HCT116 (cell line): Measurements from ENCODE around the gene HSPA12A. TPM values are rescaled to one million over a fixed set of nuclear protein-coding genes. Genes with fewer than 3 reads are reported as not detected.
A peak's percentile ranks its signal among the peaks of the same experiment; 100 is the strongest.

Experiments used
- ATAC-seq: fragments of 200-7000 bp; cut with Tn5 transposase; 2 replicates; pipeline ENCODE4 v1.9.1; 2020; ENCODE audit warnings: mild to moderate bottlenecking, moderate library complexity
- BruUV-seq: library from RNA; stranded (reverse); fragments of 400-500 nt; replicated peaks from 2 replicates; lab custom pipeline; 2021; lab: Mats Ljungman, UMichigan
- CTCF ChIA-PET: fragments of 300-600 bp; sonication (Branson Sonifier 250); formaldehyde crosslinking; loops from one replicate; lab custom pipeline; 2021; ENCODE audit warnings: antibody characterized with exemption; lab: Charles Lee
- POLR2A ChIA-PET: fragments of 300-600, 350-600 bp; sonication (Branson Sonifier 250); formaldehyde crosslinking; loops from one replicate; lab custom pipeline; 2021; ENCODE audit warnings: antibody characterized with exemption; lab: Charles Lee
- RAD21 ChIA-PET, 2 experiments: fragments of 300-600 bp; sonication (Branson Sonifier 250); formaldehyde crosslinking; loops; one replicate each; lab custom pipeline; 2023; ENCODE audit warnings: low total read pairs in 2 of 2; ENCODE audit not compliant: uncharacterized antibody in 2 of 2, unreplicated experiment in 2 of 2, low non-redundant PET in 1 of 2; lab: Charles Lee
- DNase-seq: peaks from one replicate; pipeline ENCODE4 v3.0.0-alpha.2; 2010; ENCODE audit warnings: low read depth, low spot score
- H2AFZ ChIP-seq: fragments of 200-600 bp; shearing (Covaris generic), sonication (generic); 2 replicates; pipeline ENCODE4 v1.6.1; 2017; ENCODE audit warnings: low read depth, mixed run types, mixed read lengths, antibody characterized with exemption, low read length; ENCODE audit not compliant: poor library complexity, severe bottlenecking
- H3K27ac ChIP-seq: 2 replicates; pipeline ENCODE4 v1.5.1; 2012; ENCODE audit warnings: low read depth, low read length
- H3K27me3 ChIP-seq: fragments of 200-600 bp; sonication (generic); 2 replicates; pipeline ENCODE4 v1.6.1; 2016; ENCODE audit warnings: mixed run types, low read length, mixed read lengths; ENCODE audit not compliant: insufficient read depth
- H3K36me3 ChIP-seq, 2 experiments: fragments of 200-500 bp in 1 of 2; fragments of 200-600 bp in 1 of 2; sonication (Bioruptor generic) in 1 of 2; sonication (generic) in 1 of 2; 2 replicates each; pipeline versions ENCODE4 v1.5.1 to v1.6.1; 2014 to 2016; ENCODE audit warnings: low read length in 2 of 2, inconsistent platforms in 1 of 2, mixed read lengths in 1 of 2, mixed run types in 1 of 2; ENCODE audit not compliant: insufficient read depth in 2 of 2, control insufficient read depth in 1 of 2
- H3K4me1 ChIP-seq, 2 experiments: fragments of 200-600 bp in 1 of 2; sonication (generic) in 1 of 2; 2 replicates each; pipeline versions ENCODE4 v1.5.1 to v1.6.1; 2012 to 2017; ENCODE audit warnings: low read length in 2 of 2, inconsistent platforms in 1 of 2, mild to moderate bottlenecking in 1 of 2, mixed read lengths in 1 of 2, mixed run types in 1 of 2, moderate library complexity in 1 of 2; ENCODE audit not compliant: insufficient read depth in 2 of 2, control insufficient read depth in 1 of 2
- H3K4me2 ChIP-seq: fragments of 200-600 bp; sonication (generic); 2 replicates; pipeline ENCODE4 v1.6.1; 2017; ENCODE audit warnings: mixed run types, low read length, mixed read lengths
- H3K4me3 ChIP-seq, 2 experiments: fragments of 200-600 bp in 1 of 2; sonication (generic) in 1 of 2; replicated peaks in 1 of 2; 2 replicates each; pipeline ENCODE4 v1.5.1; 2011 to 2016; ENCODE audit warnings: low read length in 2 of 2, control low read depth in 1 of 2, low read depth in 1 of 2, mild to moderate bottlenecking in 1 of 2, mixed read lengths in 1 of 2, mixed run types in 1 of 2
- H3K79me2 ChIP-seq: fragments of 200-600 bp; sonication (generic); 2 replicates; pipeline ENCODE4 v1.6.1; 2017; ENCODE audit warnings: mild to moderate bottlenecking, mixed run types, low read length, moderate library complexity, mixed read lengths; ENCODE audit not compliant: insufficient read depth
- H3K9ac ChIP-seq: fragments of 200-600 bp; sonication (generic); 2 replicates; pipeline ENCODE4 v1.6.1; 2016; ENCODE audit warnings: low read length, mixed read lengths
- H3K9me2 ChIP-seq: fragments of 200-600 bp; sonication (generic), shearing (Covaris generic); 2 replicates; pipeline ENCODE4 v1.6.1; 2017; ENCODE audit warnings: mixed run types, mild to moderate bottlenecking, moderate library complexity; ENCODE audit not compliant: insufficient read depth
- H3K9me3 ChIP-seq, 2 experiments: fragments of 200-500 bp in 1 of 2; fragments of 200-600 bp in 1 of 2; sonication (Bioruptor generic) in 1 of 2; sonication (generic) in 1 of 2; 2 replicates each; pipeline ENCODE4 v1.6.1; 2014 to 2017; ENCODE audit warnings: low read length in 2 of 2, mixed read lengths in 2 of 2, inconsistent platforms in 1 of 2, low read depth in 1 of 2, mild to moderate bottlenecking in 1 of 2, mixed run types in 1 of 2, moderate library complexity in 1 of 2; ENCODE audit not compliant: control insufficient read depth in 1 of 2, insufficient read depth in 1 of 2
- H4K20me1 ChIP-seq: fragments of 200-600 bp; sonication (generic), shearing (Covaris generic); 2 replicates; pipeline ENCODE4 v1.6.1; 2017; ENCODE audit warnings: mixed run types, mild to moderate bottlenecking, moderate library complexity; ENCODE audit not compliant: insufficient read depth
- CBX3 ChIP-seq: IDR thresholded peaks from 2 replicates; pipeline ENCODE4 v1.6.1; 2012; ENCODE audit warnings: low read depth
- EGR1 ChIP-seq: IDR thresholded peaks from 2 replicates; pipeline ENCODE4 v1.6.1; 2012; ENCODE audit warnings: low read depth
- EZH2 ChIP-seq: fragments of 200-600 bp; sonication (generic); IDR thresholded peaks from 2 replicates; pipeline ENCODE4 v1.6.1; 2017; ENCODE audit warnings: antibody characterized with exemption, mixed run types
- MAX ChIP-seq: IDR thresholded peaks from 2 replicates; pipeline ENCODE4 v1.6.1; 2012
- TCF7L2 ChIP-seq: IDR thresholded peaks from 2 replicates; pipeline ENCODE4 v1.7.0; 2011; ENCODE audit warnings: borderline replicate concordance, inconsistent platforms; ENCODE audit not compliant: insufficient read depth, insufficient read length; ENCODE audit errors: extremely low read depth
- intact Hi-C: fragments of 100-400 bp; cut with micrococcal nuclease; formaldehyde crosslinking; loops from 2 replicates; pipeline ENCODE4 v1.10.0; 2022
- total RNA-seq: library from RNA; stranded (reverse); gene quantifications from one replicate; pipeline ENCODE4 v1.2.1, GENCODE V29; 2021; ENCODE audit not compliant: unreplicated experiment

HSPA12A gene
- total RNA-seq, 1 experiment from 2014 or later, result 19.8 TPM

GRCh38 chr10:116784035-116784434 lies 41.7 kb upstream of the HSPA12A start:
- no peak overlapping the region for H3K4me3 ChIP-seq
- no peak overlapping the region for H3K27ac ChIP-seq
- no peak for DNase-seq
- intact Hi-C loops, result no loop called here
- no peaks in the 10 kb centered on the region for H3K9me2 ChIP-seq
- ATAC-seq, result peak; percentile 53
- H3K9me3 ChIP-seq, result no peaks in the 10 kb centered on the region
- BruUV-seq, result no TSS peak
- RAD21 ChIA-PET, result no interaction called here
- TF ChIP-seq EZH2 (no peak), MAX (peak; percentile 78), CBX3 (no peak)
- no peak overlapping the region for H3K9ac ChIP-seq
- H3K79me2 ChIP-seq, result no peaks in the 10 kb centered on the region
- H3K27me3 ChIP-seq, result no peaks in the 10 kb centered on the region
- H2AFZ ChIP-seq, result no peak overlapping the region
- POLR2A ChIA-PET, result no interaction called here
- no peaks in the 10 kb centered on the region for H4K20me1 ChIP-seq
- CTCF ChIA-PET, result interaction anchor here (1.0 to 1.8 kb wide), 6 partner anchors 11 to 391 kb away, joined by 3 to 5 read pairs (median 4); no protein-coding TSS in a partner anchor
- peaks cover 5 to 39% of the 10 kb centered on the region in 2 experiments; a peak in 3 of 4 replicates for H3K4me1 ChIP-seq
- H3K4me2 ChIP-seq, result no peak overlapping the region
- H3K36me3 ChIP-seq, result no peaks in the 10 kb centered on the region

- ATAC-seq (no peak; the same call in 1 of the 2 replicates), DNase-seq (no peak)
- Histone ChIP-seq H3K4me3 (no peak overlapping the region), H3K9ac (no peak overlapping the region), H3K27ac (no peak overlapping the region), H3K79me2 (no peaks in the 10 kb centered on the region), H3K36me3 (no peaks in the 10 kb centered on the region), H4K20me1 (no peaks in the 10 kb centered on the region), H3K4me1 (peaks cover 5 to 44% of the 10 kb centered on the region in 2 experiments; a peak in 3 of 4 replicates), H3K27me3 (no peaks in the 10 kb centered on the region), H3K9me2 (no peaks in the 10 kb centered on the region)
- BruUV-seq, result no TSS peak
- CTCF ChIA-PET, result interaction anchor here (1.0 to 1.8 kb wide), 7 partner anchors 9 to 392 kb away, joined by 3 to 6 read pairs (median 4); no protein-coding TSS in a partner anchor
- POLR2A ChIA-PET, result no interaction called here
- peak; percentile 88 for TF ChIP-seq EGR1
- TF ChIP-seq TCF7L2, result no peak
- TF ChIP-seq, all 23 proteins: peak for 1
- peak overlapping the region; percentile 43 for H3K4me2 ChIP-seq
- no peaks in the 10 kb centered on the region for H3K9me3 ChIP-seq
- no peak overlapping the region for H2AFZ ChIP-seq
- intact Hi-C loops, result no loop called here
- RAD21 ChIA-PET, result no interaction called here
Measured at GRCh38 chr10:116783011-116783655, 40.8 kb upstream of the HSPA12A start.
